ENCODE results near the gene SLC17A1. TPM values are rescaled to one million over a fixed set of nuclear protein-coding genes. Genes with fewer than 3 reads are reported as not detected.

Gene SLC17A1
- polyA plus RNA-seq, 1 donor (not counting 4 experiments of a cell fraction or from before 2014, with no cell fraction given): not detected

DNA sequence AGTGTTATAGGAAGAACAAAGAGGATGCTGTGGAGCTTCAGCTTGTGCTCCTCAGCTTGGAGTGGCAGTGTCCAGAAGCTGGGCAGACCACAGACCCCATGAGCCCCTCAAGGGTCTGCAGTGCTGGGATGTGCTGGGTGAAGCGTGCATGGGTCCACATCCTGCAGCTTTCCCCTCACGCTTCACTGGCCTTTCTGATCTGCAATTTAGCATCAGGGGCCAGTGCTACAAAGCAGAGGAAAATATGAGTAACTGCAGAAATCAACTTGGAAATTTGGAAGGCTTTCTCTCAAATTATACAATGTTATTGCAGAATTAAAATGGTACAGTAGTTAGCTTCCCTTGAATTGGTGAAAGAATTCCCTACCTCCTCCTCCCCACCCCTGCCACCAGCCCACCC lies 67.2 kb downstream of the SLC17A1 start:
- no peaks in the 10 kb centered on the region for H4K20me1 ChIP-seq (ENCODE audit: control insufficient read depth, extremely low read depth, insufficient read depth, low read length)
- no peak overlapping the region for H3K27ac ChIP-seq (ENCODE audit: control insufficient read depth, insufficient read depth, low read length)
- H3K4me3 ChIP-seq (ENCODE audit: control insufficient read depth in 2 of 3, extremely low read depth in 1 of 3, insufficient read depth in 2 of 3, low read depth in 1 of 3, low read length in 3 of 3): no peak overlapping the region
- DNase-seq (ENCODE audit: low read depth, low spot score) (no peak), FAIRE-seq (no peak)
- no peaks in the 10 kb centered on the region for H3K27me3 ChIP-seq (ENCODE audit: control insufficient read depth, extremely low read depth, insufficient read depth, low read length)
- no peaks in the 10 kb centered on the region for H3K79me2 ChIP-seq (ENCODE audit: control insufficient read depth, insufficient read depth, low read length)
- H2AFZ ChIP-seq (ENCODE audit: control insufficient read depth, low read length): no peak overlapping the region
- H3K9me3 ChIP-seq (ENCODE audit: control insufficient read depth, low read depth, low read length): no peaks in the 10 kb centered on the region
- no peaks in the 10 kb centered on the region for H3K36me3 ChIP-seq (ENCODE audit: control insufficient read depth in 2 of 2, extremely low read depth in 1 of 2, insufficient read depth in 2 of 2, low read length in 2 of 2)
- H3K9me1 ChIP-seq (ENCODE audit: control insufficient read depth, extremely low read depth, insufficient read depth, low read length): no peaks in the 10 kb centered on the region
- H3K4me2 ChIP-seq (ENCODE audit: control insufficient read depth, extremely low read depth, insufficient read depth, low read depth, low read length): no peak overlapping the region
- no peak overlapping the region for H3K9ac ChIP-seq (ENCODE audit: control insufficient read depth, extremely low read depth, insufficient read depth, low read length)
- dilution Hi-C loops (cut with MboI; ENCODE audit: extremely low pct_ligation_motif_present, low sequenced_read_pairs): no loop called here
- TF ChIP-seq, protein P1, sequence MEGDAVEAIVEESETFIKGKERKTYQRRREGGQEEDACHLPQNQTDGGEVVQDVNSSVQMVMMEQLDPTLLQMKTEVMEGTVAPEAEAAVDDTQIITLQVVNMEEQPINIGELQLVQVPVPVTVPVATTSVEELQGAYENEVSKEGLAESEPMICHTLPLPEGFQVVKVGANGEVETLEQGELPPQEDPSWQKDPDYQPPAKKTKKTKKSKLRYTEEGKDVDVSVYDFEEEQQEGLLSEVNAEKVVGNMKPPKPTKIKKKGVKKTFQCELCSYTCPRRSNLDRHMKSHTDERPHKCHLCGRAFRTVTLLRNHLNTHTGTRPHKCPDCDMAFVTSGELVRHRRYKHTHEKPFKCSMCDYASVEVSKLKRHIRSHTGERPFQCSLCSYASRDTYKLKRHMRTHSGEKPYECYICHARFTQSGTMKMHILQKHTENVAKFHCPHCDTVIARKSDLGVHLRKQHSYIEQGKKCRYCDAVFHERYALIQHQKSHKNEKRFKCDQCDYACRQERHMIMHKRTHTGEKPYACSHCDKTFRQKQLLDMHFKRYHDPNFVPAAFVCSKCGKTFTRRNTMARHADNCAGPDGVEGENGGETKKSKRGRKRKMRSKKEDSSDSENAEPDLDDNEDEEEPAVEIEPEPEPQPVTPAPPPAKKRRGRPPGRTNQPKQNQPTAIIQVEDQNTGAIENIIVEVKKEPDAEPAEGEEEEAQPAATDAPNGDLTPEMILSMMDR (optimal IDR thresholded peaks at IDR 0.05 in 1 of 3, IDR thresholded peaks at IDR 0.05 in 1 of 3, conservative IDR thresholded peaks at IDR 0.05 in 1 of 3; ENCODE audit: extremely low read depth in 1 of 3, insufficient read depth in 2 of 3, low read length in 3 of 3): no peak
- no peak for TF ChIP-seq EZH2 (IDR thresholded peaks at IDR 0.05; ENCODE audit: low read length)
- H3K4me1 ChIP-seq (ENCODE audit: control insufficient read depth, extremely low read depth, insufficient read depth, low read length): no peaks in the 10 kb centered on the region

- Histone ChIP-seq H2AFZ (ENCODE audit: control insufficient read depth, low read length) (no peak overlapping the region), H3K27me3 (ENCODE audit: control insufficient read depth, extremely low read depth, insufficient read depth, low read length) (peaks cover 5% of the 10 kb centered on the region), H3K4me2 (ENCODE audit: control insufficient read depth, extremely low read depth, insufficient read depth, low read depth, low read length) (no peak overlapping the region), H3K4me1 (ENCODE audit: control insufficient read depth, extremely low read depth, insufficient read depth, low read length) (no peaks in the 10 kb centered on the region), H3K9me3 (ENCODE audit: control insufficient read depth, low read depth, low read length) (no peaks in the 10 kb centered on the region), H3K79me2 (ENCODE audit: control insufficient read depth, insufficient read depth, low read length) (no peaks in the 10 kb centered on the region), H3K36me3 (ENCODE audit: control insufficient read depth in 2 of 2, extremely low read depth in 1 of 2, insufficient read depth in 2 of 2, low read length in 2 of 2) (no peaks in the 10 kb centered on the region), H3K9ac (ENCODE audit: control insufficient read depth, extremely low read depth, insufficient read depth, low read length) (no peak overlapping the region), H4K20me1 (ENCODE audit: control insufficient read depth, extremely low read depth, insufficient read depth, low read length) (no peaks in the 10 kb centered on the region), H3K9me1 (ENCODE audit: control insufficient read depth, extremely low read depth, insufficient read depth, low read length) (no peaks in the 10 kb centered on the region), H3K4me3 (ENCODE audit: control insufficient read depth in 2 of 3, extremely low read depth in 1 of 3, insufficient read depth in 2 of 3, low read depth in 1 of 3, low read length in 3 of 3) (no peak overlapping the region), H3K27ac (ENCODE audit: control insufficient read depth, insufficient read depth, low read length) (no peak overlapping the region)
- DNase-seq (ENCODE audit: low read depth, low spot score): no peak
- no peak for FAIRE-seq
- dilution Hi-C loops (cut with MboI; ENCODE audit: extremely low pct_ligation_motif_present, low sequenced_read_pairs): no loop called here
- TF ChIP-seq EZH2 (IDR thresholded peaks at IDR 0.05; ENCODE audit: low read length): no peak
- TF ChIP-seq, protein P1 (optimal IDR thresholded peaks at IDR 0.05 in 1 of 3, IDR thresholded peaks at IDR 0.05 in 1 of 3, conservative IDR thresholded peaks at IDR 0.05 in 1 of 3; ENCODE audit: extremely low read depth in 1 of 3, insufficient read depth in 2 of 3, low read length in 3 of 3): no peak
These were observed 73.8 kb downstream of the SLC17A1 start for GRCh38 chr6:25757936-25758642.

Measured in keratinocyte (primary cell).